T-helper 17 cell (primary cell): ENCODE data around the gene SLC29A4. TPM values are rescaled to one million over a fixed set of nuclear protein-coding genes. Genes with fewer than 3 reads are reported as not detected.
"Not testable (repeated sequence)": the region's sequence is repeated elsewhere in the genome, so short reads cannot be mapped to it uniquely, and the experiment has no call there.

Source experiments
- ATAC-seq: fragments of 150-1000 bp; cut with Tn5 transposase; 2 replicates; pipeline ENCODE4 v1.10.0; 2021; ENCODE audit warnings: mild to moderate bottlenecking, moderate library complexity
- DNase-seq, 3 donors: peaks; one replicate each; pipeline versions ENCODE4 v3.0.0 to v3.0.0-alpha.2; 2020 to 2021
- H3K9me3 ChIP-seq: one replicate; pipeline ENCODE4 v1.7.0; 2013; ENCODE audit warnings: low read length, mild to moderate bottlenecking; ENCODE audit not compliant: control insufficient read depth, poor library complexity, severe bottlenecking
- H3K27ac Mint-ChIP-seq: one replicate; pipeline ENCODE4 v1.8.0; 2022; ENCODE audit warnings: mild to moderate bottlenecking, moderate library complexity, mixed read lengths
- H3K27me3 Mint-ChIP-seq: one replicate; pipeline ENCODE4 v1.8.0; 2022; ENCODE audit warnings: mixed read lengths
- H3K36me3 Mint-ChIP-seq: one replicate; pipeline ENCODE4 v1.8.0; 2022; ENCODE audit warnings: low read depth, mixed read lengths
- H3K4me1 Mint-ChIP-seq: one replicate; pipeline ENCODE4 v1.8.0; 2022; ENCODE audit warnings: mild to moderate bottlenecking, mixed read lengths
- H3K4me3 Mint-ChIP-seq: one replicate; pipeline ENCODE4 v1.8.0; 2022; ENCODE audit warnings: mild to moderate bottlenecking, moderate library complexity, mixed read lengths
- total RNA-seq, 4 donors: library from RNA in 2 of 4; stranded (reverse) in 2 of 4; gene quantifications; one replicate each; pipeline ENCODE4 v1.2.3 and lab custom pipeline; 2022 to 2026

SLC29A4 gene
- total RNA-seq, 2 donors from 2014 or later = 0.47 to 0.55 TPM

DNA sequence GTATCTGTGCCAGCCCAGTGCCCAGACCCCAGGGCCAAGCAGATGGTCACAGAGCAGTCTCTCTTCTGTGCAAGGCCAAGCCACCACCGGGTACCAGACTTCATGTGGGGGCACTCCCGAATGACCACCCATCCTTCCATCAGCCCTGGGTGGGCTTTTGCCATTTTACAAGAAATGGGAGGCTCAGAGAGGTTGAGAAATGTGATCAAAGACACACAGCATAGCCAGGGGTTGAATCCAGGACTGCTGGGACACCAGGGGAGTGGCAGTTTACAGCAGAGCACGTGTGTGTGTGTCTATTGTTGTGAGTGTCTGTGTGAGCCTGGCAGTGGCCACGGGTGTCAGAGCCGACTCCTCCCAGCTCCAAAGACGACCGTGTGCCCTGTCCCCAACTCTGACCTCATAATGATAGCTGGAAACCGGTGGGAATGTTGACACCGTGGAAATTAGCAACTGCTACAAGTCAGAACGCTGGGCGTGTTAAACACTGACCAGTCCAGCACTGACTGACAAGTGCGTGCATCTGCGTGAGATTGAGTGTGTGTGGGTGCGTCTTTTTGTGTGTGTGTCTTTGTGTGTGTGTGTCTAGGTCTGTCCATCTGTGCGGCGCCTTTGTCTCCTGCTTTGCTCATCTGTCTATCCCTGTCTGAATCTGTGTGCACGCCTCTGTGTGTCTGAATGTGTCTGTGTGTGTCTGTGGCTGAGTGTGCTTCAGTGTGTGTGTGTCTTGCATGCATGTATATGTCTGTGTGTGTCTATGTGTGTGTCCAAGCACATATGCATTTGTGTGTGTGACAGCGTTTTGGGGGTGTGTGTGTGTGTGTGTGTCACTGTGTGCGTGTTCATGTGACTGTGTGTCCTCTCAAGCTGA lies 17.2 kb upstream of the SLC29A4 start:
- no peaks in the 10 kb centered on the region for H3K9me3 ChIP-seq
- Mint-ChIP-seq H3K4me1 (peaks cover 3% of the 10 kb centered on the region), H3K27me3 (peaks cover 17% of the 10 kb centered on the region), H3K4me3 (no peak overlapping the region), H3K27ac (peak overlapping the region; percentile 59), H3K36me3 (peaks cover 6% of the 10 kb centered on the region)
- DNase-seq (no peak), ATAC-seq (no peak)

DNA sequence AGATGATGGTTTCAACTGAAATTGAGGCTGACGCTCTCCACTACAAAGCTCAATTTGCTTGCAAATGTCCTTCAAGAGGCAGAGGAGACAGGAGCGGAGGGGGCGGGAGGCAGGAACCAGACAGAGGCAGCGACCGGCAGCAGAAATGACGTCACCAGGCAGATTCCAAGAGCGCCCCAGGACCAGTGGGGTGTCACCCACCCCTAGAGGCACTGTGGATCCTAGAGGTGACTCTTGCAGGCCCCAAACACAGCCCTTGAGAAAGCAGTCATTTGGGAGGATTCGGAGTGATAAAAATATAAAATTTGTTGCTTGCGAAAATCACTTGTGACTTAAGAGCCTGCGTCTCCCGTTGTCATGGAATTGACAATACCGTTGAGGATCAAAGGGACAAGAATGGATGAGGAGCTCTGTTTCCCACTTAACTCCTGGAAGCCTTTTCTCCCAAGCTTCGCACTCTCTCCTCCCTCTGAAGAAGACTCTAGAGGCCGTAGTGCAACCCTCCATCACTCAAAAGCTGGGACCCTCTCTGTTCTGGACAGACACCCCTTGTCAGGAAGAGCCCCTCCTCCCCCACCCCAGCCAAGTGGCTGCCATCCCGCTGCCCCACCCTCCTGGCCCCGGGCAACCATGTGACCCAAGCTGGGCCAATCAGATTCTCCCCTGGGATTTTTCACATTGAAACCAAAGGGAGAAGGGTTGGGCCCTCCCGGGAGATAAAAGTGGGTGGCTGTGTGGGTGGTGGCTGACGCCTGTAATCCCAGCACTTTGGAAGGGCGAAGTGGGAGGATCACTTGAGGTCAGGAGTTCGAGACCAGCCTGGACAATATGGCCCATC lies 16.3 kb upstream of the SLC29A4 start:
- Mint-ChIP-seq H3K27me3 (peaks cover 21% of the 10 kb centered on the region), H3K4me3 (no peak overlapping the region), H3K27ac (peak overlapping the region; percentile 59), H3K4me1 (peaks cover 3% of the 10 kb centered on the region), H3K36me3 (peaks cover 6% of the 10 kb centered on the region)
- no peak for ATAC-seq
- no peak for DNase-seq
- no peaks in the 10 kb centered on the region for H3K9me3 ChIP-seq

DNA sequence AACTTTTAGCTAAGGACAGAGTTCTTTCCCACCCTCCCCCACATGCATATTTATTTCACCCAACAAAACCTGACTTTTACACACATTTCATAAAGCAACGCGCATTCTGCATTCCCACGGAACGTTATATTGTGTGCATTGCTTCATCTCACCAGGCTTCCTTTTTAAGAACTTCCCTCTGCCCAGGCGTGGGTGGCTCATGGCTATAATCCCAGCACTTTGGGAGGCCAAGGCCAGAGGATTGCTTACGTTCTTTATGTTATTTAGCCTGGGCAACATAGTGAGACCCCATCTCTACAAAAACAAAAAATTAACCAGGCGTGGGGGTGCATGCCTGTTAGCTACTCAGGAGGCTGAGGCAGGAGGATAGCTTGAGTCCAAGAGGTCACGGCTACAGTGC lies 14.9 kb upstream of the SLC29A4 start:
- not testable (repeated sequence) for ATAC-seq

DNA sequence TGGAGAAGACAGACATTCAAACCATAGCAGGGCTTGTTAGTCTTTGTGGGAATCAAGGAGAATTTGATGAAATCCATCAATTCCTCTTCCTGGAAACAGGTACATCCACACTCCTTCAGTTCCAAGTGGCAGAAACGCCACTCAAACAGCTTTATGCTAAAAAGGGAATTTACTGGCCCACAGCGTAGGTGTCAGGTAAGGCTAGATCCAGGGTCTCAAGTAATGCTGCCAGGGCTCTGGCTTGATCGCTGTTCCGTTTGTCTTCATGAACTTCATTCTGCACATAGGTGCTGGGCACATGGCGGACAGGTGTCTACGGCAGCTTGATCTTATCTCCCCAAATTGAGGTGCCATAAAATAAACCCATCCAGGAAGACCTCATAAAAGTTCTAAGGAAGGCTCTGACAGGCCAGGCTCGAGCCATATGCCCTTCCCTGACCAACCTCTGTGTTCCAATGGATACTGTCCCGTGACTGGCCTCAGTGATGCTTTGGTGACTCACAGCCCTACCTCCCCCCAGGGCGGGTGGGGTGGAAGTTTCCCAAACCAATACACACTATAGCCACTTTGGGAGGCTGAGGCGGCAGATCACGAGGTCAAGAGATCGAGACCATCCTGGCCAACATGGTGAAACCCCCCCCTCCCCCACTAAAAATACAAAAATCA lies 12.6 kb upstream of the SLC29A4 start:
- ATAC-seq, H3K36me3 Mint-ChIP-seq, H3K27ac Mint-ChIP-seq, DNase-seq, H3K4me1 Mint-ChIP-seq, H3K4me3 Mint-ChIP-seq, H3K9me3 ChIP-seq: not testable (repeated sequence)
- peaks cover 30% of the 10 kb centered on the region for H3K27me3 Mint-ChIP-seq

More for the DNA sequence above, 14.9 kb upstream of the SLC29A4 start:
- not testable (repeated sequence) for H3K27ac Mint-ChIP-seq, H3K4me3 Mint-ChIP-seq, H3K4me1 Mint-ChIP-seq, H3K36me3 Mint-ChIP-seq, DNase-seq, H3K9me3 ChIP-seq
- H3K27me3 Mint-ChIP-seq = peaks cover 27% of the 10 kb centered on the region

DNA sequence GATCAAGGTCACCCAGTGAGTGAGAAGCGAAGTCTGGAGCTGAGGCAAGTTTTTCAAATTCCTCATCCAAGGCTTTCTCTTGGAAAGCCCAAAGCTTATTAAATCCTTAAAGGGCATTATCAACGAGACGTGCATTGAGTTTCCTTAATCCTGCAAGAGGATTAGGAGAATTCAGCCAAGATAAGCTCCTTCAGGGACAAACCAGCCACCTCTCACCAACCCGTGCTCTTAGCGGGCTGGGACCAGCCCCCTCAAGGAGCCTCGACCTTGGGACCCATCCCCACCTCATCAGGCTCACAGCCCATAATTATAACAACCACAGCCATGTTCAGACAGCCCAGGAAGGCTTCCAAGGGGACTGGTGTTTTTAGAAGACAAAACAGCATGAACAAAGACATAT lies 12.0 kb upstream of the SLC29A4 start:
- Mint-ChIP-seq H3K27me3 (peaks cover 24% of the 10 kb centered on the region), H3K4me1 (peaks cover 2% of the 10 kb centered on the region), H3K4me3 (no peak overlapping the region), H3K27ac (no peak overlapping the region), H3K36me3 (peaks cover 5% of the 10 kb centered on the region)
- H3K9me3 ChIP-seq = no peaks in the 10 kb centered on the region
- DNase-seq (no peak), ATAC-seq (no peak)

DNA sequence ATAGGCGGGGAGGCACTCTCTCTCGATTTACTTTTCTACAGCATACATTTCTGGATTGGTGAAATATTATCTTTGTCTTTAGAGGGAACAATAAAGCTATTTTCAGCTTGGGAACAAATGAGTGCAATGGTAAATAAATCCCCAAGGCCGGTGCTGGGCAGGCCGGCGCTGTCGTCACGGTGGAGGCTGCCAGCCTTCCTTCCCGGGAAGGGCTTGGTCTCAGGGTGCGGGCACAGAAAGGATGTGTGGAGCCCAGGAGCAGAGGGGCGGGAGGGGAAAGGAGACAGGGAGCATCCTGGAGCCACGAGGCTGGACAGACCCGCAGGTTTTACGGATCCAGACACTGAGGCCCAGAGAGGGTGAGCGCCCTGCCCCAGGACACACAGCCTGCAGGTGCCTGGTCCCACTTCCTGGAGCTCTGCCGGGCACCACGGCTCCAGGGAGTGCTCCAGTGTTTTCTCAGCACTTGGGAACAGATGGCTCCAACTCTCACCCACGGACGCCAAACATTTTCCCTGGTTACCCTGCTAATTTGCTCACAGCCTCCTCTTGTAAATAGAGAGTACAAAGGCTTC lies 8.8 kb upstream of the SLC29A4 start:
- ATAC-seq, DNase-seq, H3K27ac Mint-ChIP-seq, H3K9me3 ChIP-seq, H3K36me3 Mint-ChIP-seq, H3K4me3 Mint-ChIP-seq, H3K4me1 Mint-ChIP-seq: not testable (repeated sequence)
- H3K27me3 Mint-ChIP-seq = peaks cover 24% of the 10 kb centered on the region

DNA sequence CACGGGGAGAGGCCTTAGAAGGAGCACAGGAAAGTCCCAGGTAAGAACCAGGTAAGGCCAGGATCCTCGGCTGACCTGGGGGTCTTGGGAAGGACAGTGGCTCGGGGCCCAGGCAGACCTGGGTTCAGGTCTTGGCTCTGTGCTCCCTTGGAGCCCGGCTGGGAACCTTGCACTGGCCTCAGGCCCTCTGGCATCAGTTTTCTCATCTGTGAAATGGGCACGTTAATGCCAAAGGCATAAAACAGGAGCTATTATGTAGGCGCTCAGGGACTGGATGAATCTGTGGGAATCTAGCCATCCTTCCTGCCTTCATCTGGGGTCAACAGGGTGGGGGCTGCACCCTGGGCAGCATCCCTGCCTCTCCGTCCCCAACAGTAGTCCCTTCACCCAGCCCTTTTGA lies 8.3 kb upstream of the SLC29A4 start:
- H3K9me3 ChIP-seq = no peaks in the 10 kb centered on the region
- H3K27me3 Mint-ChIP-seq = peaks cover 24% of the 10 kb centered on the region
- H3K27ac Mint-ChIP-seq = no peak overlapping the region
- DNase-seq (no peak), ATAC-seq (no peak)
- no peaks in the 10 kb centered on the region for H3K4me1 Mint-ChIP-seq
- H3K4me3 Mint-ChIP-seq = no peak overlapping the region
- H3K36me3 Mint-ChIP-seq = no peaks in the 10 kb centered on the region

DNA sequence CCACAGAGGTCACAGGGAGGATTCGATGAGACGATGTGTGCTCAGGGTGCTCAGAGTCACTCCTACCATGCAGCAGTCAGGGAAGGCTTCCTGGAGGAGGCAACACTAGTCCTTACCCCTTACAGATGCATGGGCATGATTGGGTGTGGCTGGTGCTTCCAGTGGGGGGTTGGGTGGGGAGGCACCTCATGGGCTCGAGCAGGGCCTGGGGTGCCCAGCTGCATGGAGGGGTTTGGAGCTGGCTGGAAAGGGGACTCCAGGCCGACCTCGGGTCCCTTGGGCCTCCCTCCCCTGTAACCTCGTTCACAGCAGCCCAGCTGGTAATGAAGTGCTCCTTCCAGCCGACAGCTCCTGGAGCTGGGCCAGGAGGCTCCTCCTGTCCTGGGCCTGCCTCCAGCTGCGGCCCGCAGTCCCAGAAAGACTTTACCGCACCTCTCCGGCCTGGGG lies 7.7 kb upstream of the SLC29A4 start:
- H3K36me3 Mint-ChIP-seq = not testable (repeated sequence)

DNA sequence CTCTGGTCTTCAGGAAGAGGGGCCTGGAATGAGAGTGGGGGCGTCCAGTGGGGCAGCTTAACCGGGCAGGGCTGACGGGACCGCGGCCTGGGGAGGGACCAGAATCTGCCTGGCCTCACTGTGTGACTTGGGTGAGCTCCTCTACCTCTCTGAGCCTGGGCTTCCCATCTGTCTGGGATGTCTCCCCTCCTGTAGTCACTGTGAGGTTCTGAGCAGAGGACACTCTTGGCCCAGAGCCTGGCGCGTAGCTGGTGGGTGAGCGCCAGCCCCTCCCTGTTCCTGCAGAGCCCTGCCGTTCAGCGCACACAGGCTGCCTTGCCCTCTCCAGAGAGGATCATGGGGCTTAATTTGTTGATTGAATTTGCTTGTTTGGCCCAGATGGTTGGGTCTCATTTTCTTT lies 7.2 kb upstream of the SLC29A4 start:
- not testable (repeated sequence) for H3K9me3 ChIP-seq, H3K36me3 Mint-ChIP-seq, DNase-seq, H3K4me1 Mint-ChIP-seq, ATAC-seq, H3K27ac Mint-ChIP-seq, H3K4me3 Mint-ChIP-seq
- H3K27me3 Mint-ChIP-seq = peaks cover 15% of the 10 kb centered on the region

More for the DNA sequence above, 7.7 kb upstream of the SLC29A4 start:
- peaks cover 21% of the 10 kb centered on the region for H3K27me3 Mint-ChIP-seq
- H3K9me3 ChIP-seq, ATAC-seq, H3K4me1 Mint-ChIP-seq, DNase-seq, H3K27ac Mint-ChIP-seq, H3K4me3 Mint-ChIP-seq: not testable (repeated sequence)

DNA sequence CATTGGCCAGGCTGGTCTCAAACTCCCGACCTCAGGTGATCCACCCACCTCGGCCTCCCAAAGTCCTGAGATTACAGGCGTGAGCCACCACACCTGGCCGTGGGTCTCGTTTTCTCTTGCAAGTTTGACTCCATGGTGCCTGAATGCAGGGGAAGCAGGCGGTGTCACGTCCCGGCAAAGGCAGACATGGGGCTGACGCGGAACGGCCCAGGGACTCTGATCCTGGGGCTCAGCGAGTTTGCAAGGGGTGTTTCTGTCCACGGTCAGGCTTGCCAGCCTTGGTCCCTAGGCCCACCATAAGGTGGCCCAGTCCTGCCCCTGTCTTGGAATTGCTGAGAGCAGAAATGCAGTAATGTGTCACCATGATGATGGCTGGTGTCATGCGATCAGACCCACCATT lies 6.6 kb upstream of the SLC29A4 start:
- not testable (repeated sequence) for H3K9me3 ChIP-seq, H3K4me1 Mint-ChIP-seq, DNase-seq, H3K27ac Mint-ChIP-seq, H3K4me3 Mint-ChIP-seq, ATAC-seq, H3K36me3 Mint-ChIP-seq
- peaks cover 11% of the 10 kb centered on the region for H3K27me3 Mint-ChIP-seq

DNA sequence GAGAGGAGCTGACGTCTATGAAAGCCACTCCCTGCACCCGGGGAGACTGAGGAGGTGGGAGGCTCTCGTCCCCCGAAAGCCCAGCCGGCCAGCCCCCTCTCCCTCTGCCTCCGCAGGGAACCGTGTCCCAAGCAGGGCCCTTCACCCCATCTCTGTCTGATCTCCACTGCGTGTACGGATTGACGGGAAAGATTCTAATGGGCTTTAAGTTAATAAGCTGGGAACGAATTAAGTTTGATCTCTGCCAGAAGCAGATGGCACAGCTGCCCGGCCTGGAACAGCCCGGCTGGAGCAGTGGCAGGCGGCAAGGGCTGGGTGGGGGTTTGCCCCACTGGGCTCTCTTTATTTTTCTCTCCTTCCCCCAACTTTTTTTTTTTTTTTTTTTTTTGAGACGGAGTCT lies 6.1 kb upstream of the SLC29A4 start:
- DNase-seq = no peak
- no peak overlapping the region for H3K27ac Mint-ChIP-seq
- H3K9me3 ChIP-seq = no peaks in the 10 kb centered on the region
- peaks cover 11% of the 10 kb centered on the region for H3K27me3 Mint-ChIP-seq
- H3K4me3 Mint-ChIP-seq = no peak overlapping the region
- no peak for ATAC-seq
- no peaks in the 10 kb centered on the region for H3K36me3 Mint-ChIP-seq
- H3K4me1 Mint-ChIP-seq = no peaks in the 10 kb centered on the region

DNA sequence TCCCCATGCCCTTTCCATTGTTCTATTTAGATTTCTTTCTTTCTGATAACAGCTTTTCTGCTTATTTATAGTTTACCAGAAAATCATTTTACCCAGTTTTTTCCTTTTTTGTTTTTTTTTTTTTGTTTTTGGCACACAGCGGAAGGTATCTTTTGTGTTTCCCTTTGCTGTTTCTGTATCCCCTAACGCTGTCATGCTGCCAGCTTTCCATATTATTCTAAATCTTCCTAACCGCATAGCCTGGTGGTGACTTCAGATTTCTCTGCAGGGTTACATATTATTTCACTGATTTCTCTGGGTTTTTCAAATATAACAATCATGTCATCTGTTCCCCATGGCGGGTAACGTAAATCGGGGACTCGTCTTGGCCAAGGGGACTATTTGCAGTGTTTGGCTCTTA lies 4.0 kb upstream of the SLC29A4 start:
- H3K9me3 ChIP-seq = no peaks in the 10 kb centered on the region
- Mint-ChIP-seq H3K27me3 (peaks cover 3% of the 10 kb centered on the region), H3K27ac (no peak overlapping the region), H3K4me1 (no peaks in the 10 kb centered on the region), H3K4me3 (no peak overlapping the region), H3K36me3 (no peaks in the 10 kb centered on the region)
- no peak for ATAC-seq
- no peak for DNase-seq

DNA sequence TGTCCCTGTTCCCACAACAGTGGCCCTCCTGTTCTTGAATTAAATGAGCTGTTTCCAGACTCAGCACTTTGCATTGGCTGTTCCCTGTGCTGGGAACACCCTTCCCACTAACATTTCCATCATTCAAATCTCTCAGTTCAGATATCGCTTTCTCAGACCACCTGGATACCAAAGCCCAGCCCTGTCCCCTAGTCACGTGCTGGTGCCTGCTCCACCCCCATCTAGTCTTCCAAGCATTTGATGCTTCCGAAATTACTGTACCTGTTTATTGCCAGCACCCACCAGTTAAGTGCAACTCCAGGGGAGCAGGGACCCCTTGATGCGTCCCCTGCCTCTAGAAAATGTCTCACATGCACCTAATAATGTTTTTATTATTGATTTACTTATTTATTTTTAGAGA lies 3.0 kb upstream of the SLC29A4 start:
- Mint-ChIP-seq H3K36me3 (no peaks in the 10 kb centered on the region), H3K4me3 (no peak overlapping the region), H3K27ac (no peak overlapping the region), H3K4me1 (no peaks in the 10 kb centered on the region), H3K27me3 (peaks cover 6% of the 10 kb centered on the region)
- DNase-seq (no peak), ATAC-seq (no peak)
- H3K9me3 ChIP-seq = no peaks in the 10 kb centered on the region
